Adipose tissue (tissue), 3 donors: ENCODE data around the gene SH2B3. TPM values are rescaled to one million over a fixed set of nuclear protein-coding genes. Genes with fewer than 3 reads are reported as not detected.
"Not testable (repeated sequence)": the region's sequence is repeated elsewhere in the genome, so short reads cannot be mapped to it uniquely, and the experiment has no call there.

Experiments used
- H3K27ac ChIP-seq: one replicate; pipeline ENCODE4 v1.5.1; 2013; ENCODE audit warnings: low read depth, low read length
- WGBS, 3 donors: extraction: QIAGEN DNeasy Blood & Tissue Kit; methylation state at CpG; one replicate each; pipeline ENCODE4 v1.1.7; 2013; 5-methylcytosine and 5-hydroxymethylcytosine counted together
- polyA plus RNA-seq, 3 donors: library from polyadenylated mRNA; stranded (reverse); fragments of 200-250 nt; gene quantifications; one replicate each; pipeline ENCODE4 v1.2.3, GENCODE V29; 2013
- donor health status: healthy with polysubstance abuse.
- donor health status: Bipolar disorder and iron deficiency.
- donor health status: healthy.

The SH2B3 gene
- polyA plus RNA-seq, 3 donors = 3.6 to 15.9 (median 14.7) TPM

GRCh38 chr12:111379942-111380554 is 25.7 kb upstream of the SH2B3 start:
- WGBS, 3 donors = 90 to 93% (median 92%) methylated on average over 6 of the region's 6 CpGs
- no peak overlapping the region for H3K27ac ChIP-seq

- 77 to 80% (median 79%) methylated on average over 5 of the region's 5 CpGs for WGBS, 3 donors
- H3K27ac ChIP-seq = no peak overlapping the region
These were observed 21.1 kb upstream of the SH2B3 start for GRCh38 chr12:111384596-111384995.

DNA sequence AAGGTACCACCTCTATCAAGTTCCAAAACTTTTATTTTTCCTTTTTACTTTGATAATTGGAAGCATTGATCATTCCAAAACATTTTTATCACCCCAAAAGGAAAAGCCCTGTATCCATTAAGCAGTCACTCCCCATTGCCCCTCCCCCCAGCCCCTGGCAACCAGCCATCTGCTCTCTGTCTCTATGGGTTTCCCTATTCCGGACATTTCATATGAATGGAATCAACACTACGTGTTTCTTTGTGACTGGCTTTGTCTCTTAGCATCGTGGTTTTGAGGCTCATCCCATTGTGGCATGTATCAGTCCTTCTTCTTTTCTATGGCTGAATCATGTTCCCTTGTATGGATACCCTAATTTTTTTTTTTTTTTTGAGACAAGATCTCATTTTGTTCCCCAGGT is 18.8 kb upstream of the SH2B3 start:
- 23 to 62% (median 23%) methylated on average over 3 of the region's 3 CpGs for WGBS, 3 donors
- no peak overlapping the region for H3K27ac ChIP-seq

DNA sequence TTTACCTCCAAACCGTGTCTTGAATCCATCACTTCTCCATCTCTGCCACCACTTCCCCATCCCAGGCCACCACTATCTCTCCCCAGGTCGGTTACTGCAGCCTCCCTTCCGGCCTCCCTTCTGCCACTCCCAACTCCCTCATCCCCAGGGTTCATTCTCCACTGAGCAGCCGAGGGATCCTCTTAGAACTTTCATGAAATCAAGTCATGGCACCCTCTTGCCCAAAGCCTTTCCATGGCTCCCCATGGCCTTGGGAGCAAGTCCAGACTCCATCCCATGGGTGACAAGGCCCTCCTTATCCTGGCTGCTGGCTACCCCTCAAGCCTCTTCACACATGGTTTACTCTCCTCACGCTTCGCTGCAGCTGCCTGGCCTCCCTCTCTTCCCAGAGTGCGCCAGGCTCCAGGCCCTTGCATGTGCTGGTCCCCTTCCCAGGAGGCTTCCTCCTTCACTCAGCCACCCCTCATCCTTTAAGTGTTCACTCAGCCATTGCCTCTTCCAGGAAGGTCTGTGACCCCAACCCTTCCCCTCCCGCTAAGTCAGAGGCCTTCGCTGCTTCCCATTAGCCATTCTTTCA is 17.9 kb upstream of the SH2B3 start:
- no peak overlapping the region for H3K27ac ChIP-seq
- WGBS, 3 donors = 71 to 85% (median 81%) methylated on average over 9 of the region's 9 CpGs

DNA sequence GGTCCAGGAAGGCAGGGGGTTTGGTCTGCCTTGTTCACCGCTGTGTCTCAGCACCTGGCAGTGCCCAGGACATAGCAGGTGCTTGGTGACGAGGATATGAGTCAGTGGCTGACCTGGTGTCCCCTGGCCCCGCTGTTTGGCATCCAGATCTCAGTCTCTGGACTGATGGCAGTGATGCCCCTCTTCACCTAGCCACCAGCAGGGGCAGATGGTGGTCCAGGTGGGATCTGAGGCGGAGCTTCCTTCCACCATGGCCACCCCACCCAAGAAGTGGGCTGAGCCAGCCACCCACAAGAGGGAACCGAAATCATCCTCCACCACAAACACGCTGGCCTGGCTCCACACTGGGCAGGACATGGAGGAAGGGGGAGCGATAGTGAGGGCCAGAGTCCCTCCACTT is 16.1 kb upstream of the SH2B3 start:
- WGBS, 3 donors = 67 to 80% (median 76%) methylated on average over 7 of the region's 7 CpGs
- H3K27ac ChIP-seq = no peak overlapping the region

GRCh38 chr12:111390910-111391309 is 14.8 kb upstream of the SH2B3 start:
- WGBS, 3 donors = 83 to 90% (median 84%) methylated on average over 9 of the region's 9 CpGs
- H3K27ac ChIP-seq = no peak overlapping the region

- H3K27ac ChIP-seq = no peak overlapping the region
- WGBS, 3 donors = 46 to 89% (median 50%) methylated on average over 8 of the region's 8 CpGs
These were observed 11.9 kb upstream of the SH2B3 start for GRCh38 chr12:111393700-111394300.

- WGBS, 3 donors = 81 to 86% (median 85%) methylated on average over 8 of the region's 8 CpGs
These were observed 11.2 kb upstream of the SH2B3 start for GRCh38 chr12:111394480-111394879.

GRCh38 chr12:111395336-111396187 is 10.2 kb upstream of the SH2B3 start:
- WGBS, 3 donors = 77 to 81% (median 80%) methylated on average over 8 of the region's 8 CpGs
- H3K27ac ChIP-seq = no peak overlapping the region

More at GRCh38 chr12:111394480-111394879, 11.2 kb upstream of the SH2B3 start:
- no peak overlapping the region for H3K27ac ChIP-seq

GRCh38 chr12:111396271-111396670 is 9.5 kb upstream of the SH2B3 start:
- 87 to 90% (median 88%) methylated on average over 7 of the region's 7 CpGs for WGBS, 3 donors
- not testable (repeated sequence) for H3K27ac ChIP-seq

- H3K27ac ChIP-seq = no peak overlapping the region
- WGBS, 3 donors = 6 to 9% (median 6%) methylated on average over 34 of the region's 34 CpGs
These were observed 8.8 kb upstream of the SH2B3 start for GRCh38 chr12:111396726-111397445.

DNA sequence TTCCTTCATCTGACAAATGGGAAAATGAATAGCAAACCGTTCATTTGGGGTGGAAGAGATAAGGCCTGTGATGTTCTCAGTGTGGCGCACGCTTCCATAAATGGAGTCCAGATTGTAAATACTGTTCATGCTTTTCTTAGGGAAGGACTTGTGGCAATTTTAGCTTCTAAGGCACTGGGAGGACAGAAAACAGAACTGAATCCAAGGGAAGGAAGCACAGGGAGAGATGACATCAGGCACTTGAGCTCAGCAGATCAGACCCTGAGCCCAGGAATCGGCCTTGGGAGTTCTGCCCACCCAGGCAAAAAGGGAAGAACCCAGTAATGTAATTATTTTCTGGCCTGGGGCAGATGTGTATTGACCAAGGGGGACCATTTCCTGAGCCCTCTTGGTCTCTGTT is 7.2 kb upstream of the SH2B3 start:
- H3K27ac ChIP-seq = no peak overlapping the region
- WGBS, 3 donors = 72 to 90% (median 74%) methylated on average over 4 of the region's 4 CpGs

- WGBS, 3 donors = 81 to 92% (median 88%) methylated on average over 9 of the region's 9 CpGs
- not testable (repeated sequence) for H3K27ac ChIP-seq
These were observed 5.8 kb upstream of the SH2B3 start for GRCh38 chr12:111399741-111400404.

- 82 to 95% (median 93%) methylated on average over 6 of the region's 6 CpGs for WGBS, 3 donors
- H3K27ac ChIP-seq = no peak overlapping the region
These were observed 4.5 kb upstream of the SH2B3 start for GRCh38 chr12:111401167-111401605.

DNA sequence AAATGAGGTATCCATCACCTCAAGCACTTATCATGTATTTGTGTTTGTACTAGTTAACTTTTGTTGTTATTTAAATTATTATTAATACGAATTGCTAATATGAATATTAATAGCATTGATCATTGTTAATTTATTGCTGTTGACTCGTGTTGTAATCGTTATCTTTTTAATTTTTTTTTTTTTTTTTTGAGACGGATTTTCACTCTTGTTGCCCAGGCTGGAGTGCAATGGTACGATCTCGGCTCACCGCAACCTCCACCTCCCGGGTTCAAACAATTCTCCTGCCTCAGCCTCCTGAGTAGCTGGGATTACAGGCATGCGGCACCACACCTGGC is 3.3 kb upstream of the SH2B3 start:
- 69 to 75% (median 70%) methylated on average over 9 of the region's 9 CpGs for WGBS, 3 donors
- not testable (repeated sequence) for H3K27ac ChIP-seq

GRCh38 chr12:111404362-111405148 is 1.2 kb upstream of the SH2B3 start:
- WGBS, 3 donors = 28 to 30% (median 29%) methylated on average over 20 to 21 of the region's 21 CpGs
- H3K27ac ChIP-seq = no peak overlapping the region

DNA sequence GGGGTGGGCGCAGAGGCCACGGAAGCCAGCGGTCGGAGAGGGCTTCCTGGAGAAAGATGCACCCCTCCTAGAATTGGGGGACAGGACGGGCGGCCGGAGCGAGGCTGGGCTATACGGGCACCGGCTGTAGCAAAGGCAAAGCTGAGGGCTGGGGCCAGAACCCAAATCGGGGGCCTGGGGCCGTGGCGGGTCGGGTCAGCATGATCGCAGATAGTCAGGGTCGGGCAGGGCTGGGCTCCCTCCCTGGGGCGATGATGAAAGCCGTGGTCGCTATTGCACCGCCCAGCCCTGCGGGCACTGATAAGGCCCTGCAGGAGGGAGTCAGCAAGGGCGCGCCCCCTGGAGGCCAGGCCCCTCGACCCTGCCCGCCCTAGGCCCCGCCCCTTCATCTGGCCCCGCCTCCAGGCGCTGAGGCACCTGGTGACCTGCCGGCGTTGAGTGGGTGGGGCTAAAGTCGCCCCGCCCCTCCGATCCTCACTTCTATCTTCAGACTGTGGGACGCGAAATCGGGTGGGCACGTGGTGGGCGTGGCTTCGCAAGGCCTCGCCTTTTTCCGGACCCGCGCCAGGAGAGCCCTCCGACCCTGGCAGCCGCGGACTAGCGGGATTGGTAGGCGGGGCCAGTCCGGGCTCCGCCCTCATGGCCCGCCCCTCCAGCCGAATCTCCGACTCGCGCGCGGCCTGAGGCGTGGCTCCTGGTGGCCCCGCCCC is 419 bp upstream of the SH2B3 start:
- peak overlapping the region; percentile 55 for H3K27ac ChIP-seq
- 0 to 1% (median 1%) methylated on average over 55 to 59 of the region's 59 CpGs for WGBS, 3 donors
